Germinal center (tissue), 1 donor: ENCODE results near the gene CLDN3.
"Not testable (repeated sequence)": the region's sequence is repeated elsewhere in the genome, so short reads cannot be mapped to it uniquely, and the experiment has no call there.

ENCODE experiments used
- DNase-seq: peaks from one replicate; pipeline ENCODE4 v3.0.0; 2012; ENCODE audit warnings: mixed read lengths, low spot score

The CLDN3 gene, protein sequence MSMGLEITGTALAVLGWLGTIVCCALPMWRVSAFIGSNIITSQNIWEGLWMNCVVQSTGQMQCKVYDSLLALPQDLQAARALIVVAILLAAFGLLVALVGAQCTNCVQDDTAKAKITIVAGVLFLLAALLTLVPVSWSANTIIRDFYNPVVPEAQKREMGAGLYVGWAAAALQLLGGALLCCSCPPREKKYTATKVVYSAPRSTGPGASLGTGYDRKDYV

DNA sequence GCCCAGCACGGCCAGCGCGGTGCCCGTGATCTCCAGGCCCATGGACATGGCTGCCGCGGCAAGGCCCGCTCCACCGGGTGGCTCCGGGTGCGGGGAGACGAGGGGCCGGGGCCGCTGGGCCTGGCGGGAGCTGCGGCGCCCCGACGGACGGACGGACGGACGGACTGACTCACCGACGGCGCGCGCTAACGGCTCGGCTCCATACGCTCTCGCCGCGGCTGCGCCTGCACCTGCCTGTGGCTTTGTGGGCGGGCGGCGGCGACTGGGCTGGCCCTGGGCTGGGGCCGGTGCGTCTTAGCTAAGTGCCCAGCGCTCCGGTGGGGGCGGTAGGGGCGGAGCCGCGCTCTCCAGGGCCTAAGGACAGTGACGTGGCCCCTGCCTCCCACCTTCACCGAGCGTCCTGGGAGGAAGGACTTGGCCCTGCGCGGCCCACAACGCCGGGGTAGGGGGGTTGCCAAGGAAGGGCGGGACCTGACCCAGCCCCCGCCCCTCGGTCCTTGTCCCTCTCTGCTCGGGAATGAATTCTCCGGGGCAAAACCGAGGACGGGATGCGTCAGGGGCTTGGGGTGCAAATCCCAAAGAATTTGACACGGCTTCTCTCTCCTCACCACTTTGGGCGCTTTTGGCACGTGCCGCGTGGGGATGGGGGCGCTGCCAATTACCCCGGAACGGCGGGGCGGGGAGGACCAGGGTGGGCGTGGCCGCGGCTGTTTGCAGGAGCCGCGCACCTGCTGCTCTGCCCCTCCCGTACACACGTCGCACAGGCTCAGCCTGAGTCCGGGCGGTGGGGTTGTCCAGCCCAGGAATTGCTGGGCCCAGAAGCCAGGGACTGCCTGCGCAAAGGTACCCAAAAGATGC is at the start of gene CLDN3:
CLDN3 (minus strand) TSS at position 269 of the 858 bp plus-strand sequence; CDS start at position 48, 221 bp downstream.
- DNase-seq = peak; percentile 26

DNA sequence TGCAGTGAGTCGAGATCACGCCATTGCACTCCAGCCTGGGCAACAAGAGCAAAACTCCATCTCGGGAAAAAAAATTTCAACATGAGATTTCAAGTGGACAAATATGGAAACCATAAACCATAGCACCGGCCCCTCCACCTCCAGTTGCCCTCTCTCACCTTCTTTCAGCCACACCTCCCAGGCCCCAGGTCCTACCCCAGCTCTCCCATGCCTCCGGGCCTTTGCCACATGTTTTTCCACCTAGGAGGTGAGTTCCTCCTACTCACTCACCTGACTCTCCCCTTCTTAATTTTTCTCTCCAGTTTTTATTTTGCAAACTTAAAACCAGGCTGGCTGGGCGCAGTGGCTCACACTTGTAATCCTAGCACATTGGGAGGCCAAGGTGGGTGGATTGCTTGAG is 47.1 kb upstream of the CLDN3 start:
- no peak for DNase-seq

DNA sequence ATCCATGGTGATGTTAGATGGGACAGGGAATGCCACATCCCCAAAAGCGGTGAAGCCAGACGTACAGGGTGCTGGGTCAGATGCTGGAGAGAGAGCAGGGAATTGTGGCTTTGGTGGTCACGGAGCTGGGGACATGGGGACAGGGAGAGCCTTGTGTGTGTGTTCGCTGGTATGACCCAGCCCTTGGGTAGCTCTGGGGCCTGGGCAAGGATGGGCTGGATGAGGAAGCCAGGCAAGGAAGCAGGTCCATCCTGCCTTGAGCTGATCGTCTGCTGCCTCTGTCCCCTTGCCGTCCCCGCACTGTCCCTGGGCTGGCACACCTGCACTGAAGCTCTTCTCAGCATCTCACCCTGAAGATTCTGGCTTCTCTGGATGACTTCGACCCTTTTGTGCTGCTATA is 45.4 kb upstream of the CLDN3 start:
- no peak for DNase-seq

DNA sequence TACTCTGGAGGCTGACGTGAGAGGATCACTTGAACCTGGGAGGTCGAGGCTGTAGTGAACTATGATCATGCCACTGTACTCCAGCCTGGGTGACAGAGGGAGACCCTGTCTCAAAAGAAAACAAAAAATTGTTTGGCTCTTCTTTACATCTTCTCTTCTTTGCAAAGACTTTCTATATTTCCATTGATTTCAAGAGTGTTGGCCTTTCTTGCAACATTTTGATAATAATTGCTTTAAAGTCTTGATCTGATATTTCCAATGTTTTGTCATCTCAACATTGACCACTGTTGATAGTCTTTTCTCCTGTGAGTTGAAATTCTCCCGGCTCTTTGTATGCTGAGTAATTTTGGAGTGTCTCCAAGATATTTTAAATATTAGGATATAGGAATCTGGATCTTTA is 42.9 kb upstream of the CLDN3 start:
- no peak for DNase-seq

DNA sequence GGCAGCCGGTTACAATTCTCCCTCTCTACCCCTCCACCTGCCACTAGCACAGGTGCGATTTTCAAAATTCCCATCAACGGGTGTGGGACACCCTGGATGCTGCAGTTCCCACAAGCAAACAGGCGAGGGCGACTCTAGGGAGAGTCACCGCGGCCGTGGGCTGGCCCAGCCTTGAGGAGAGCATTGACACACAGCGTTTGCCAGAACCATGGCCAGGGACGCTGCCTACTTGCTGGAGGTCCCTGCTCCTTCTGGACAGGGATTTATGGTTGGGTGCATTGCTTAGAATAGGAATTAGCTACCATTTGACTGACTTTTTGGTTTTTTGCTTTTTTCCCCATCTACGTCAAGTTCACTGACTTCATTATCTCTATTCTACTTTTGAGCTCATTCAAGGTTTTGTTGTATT is 41.7 kb upstream of the CLDN3 start:
- DNase-seq = peak; percentile 70

DNA sequence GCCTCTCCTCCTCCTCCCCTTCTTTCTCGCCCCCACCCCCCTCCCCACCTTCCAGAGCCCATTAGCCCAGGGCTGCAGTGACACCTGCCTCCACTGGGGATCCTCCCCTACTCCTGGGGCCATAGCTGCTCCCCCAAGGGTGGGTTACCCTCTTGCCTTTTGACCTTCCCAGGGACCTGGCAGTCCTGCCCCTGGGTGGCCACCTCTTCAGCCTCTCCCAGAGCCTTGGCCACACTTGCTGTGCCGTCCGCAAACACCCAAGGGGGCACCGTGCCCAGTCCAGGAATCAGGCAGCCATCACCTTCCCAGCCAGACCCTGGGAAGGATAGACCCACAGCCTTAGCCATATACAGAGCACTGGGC is 40.9 kb upstream of the CLDN3 start:
- DNase-seq = no peak

DNA sequence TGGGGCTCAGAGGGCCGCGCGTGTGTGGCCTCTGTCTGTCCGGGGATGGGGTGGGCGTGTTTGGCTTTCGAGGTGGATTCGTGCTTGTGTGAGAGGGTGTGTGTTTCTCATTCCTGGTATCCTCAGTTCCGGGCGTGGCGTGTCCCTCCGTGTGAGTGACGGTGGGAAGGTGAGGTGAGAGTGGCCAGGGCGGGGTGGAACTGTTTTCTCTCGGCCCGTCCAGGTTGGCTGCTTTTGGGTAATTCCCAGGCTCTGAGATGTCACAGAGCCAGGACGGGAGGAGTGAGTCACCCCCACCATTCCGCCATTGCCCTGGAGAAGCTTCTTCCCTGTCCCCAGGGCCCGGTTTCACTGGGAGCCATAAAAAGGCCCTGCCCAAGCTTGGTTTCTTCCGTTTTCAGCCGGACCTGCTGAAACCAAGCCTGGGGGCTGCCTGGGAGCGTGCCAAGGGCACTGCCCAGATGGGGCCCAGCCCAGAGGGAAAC is 39.4 kb upstream of the CLDN3 start:
- DNase-seq = no peak

DNA sequence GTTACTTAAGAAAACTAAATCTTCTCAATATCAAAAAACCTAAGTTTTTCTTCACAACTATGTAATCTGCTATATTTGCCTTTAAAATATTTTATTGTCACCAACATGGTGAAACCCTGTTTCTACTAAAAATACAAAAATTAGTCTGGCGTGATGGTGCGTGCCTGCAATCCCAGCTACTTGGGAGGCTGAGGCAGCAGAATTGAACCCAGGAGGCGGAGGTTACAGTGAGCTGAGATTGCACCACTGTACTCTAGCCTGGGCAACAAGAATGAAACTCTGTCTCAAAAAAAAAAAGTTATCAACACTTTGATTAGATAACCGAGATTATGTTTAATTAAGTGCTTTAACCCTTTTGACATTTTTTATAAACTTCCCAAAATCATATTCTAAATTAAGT is 32.4 kb upstream of the CLDN3 start:
- no peak for DNase-seq

DNA sequence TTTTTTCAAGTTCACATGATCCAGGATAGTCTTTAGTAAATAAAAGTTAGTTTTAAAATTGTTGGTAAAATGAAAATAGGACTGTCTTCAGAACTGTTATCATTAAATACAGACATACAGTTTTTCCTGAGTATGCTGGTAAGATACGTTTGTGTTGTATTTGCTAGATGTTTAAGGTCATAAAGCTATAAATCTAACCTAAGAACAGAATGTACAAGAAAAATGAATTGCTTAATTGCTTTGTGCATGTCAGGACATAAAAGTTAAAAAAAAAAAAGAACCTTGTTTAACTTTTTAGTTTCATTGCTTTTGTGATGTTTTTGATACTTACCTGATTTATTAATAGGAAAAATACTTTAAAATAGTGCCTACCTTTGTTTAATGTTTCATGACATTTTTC is 31.5 kb upstream of the CLDN3 start:
- no peak for DNase-seq

DNA sequence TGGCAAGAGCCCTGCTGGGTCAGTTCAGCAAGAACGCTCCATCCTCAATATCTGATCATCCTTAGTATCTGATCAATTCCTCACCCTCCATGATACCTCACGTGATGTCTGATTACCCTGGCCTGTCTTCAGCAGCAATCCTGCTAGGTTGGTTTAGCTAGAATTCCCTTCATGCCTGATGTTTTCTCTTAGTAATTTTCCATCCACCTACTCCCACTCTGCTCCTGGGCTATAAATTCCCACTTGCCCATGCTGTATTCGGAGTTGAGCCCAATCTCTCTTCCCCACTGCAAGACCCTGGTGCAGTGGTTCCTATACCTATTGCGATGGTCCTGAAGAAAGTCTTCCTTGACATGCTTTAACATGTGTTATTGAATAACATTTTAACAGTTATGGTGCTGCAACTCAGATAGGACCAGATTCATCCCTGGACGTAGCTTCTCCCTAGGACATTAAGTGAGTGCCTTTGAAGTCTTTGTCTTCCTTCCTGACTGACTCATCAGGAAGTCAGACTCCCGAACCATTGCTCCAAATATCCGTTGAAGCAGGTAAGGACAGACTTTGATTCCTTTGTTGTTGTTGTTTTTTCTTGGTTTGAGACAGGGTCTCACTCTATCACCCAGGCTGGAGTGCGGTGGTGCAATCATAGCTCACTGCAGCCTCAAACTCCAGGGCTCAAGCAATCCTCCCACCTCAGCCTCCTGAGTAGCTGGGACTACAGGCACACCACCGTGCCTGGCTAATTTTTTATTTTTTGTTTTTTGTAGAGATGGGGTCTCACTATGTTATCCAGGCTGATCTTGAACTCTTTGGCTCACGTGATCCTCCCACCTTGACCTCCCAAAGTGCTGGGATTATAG is 29.4 kb upstream of the CLDN3 start:
- DNase-seq = no peak

DNA sequence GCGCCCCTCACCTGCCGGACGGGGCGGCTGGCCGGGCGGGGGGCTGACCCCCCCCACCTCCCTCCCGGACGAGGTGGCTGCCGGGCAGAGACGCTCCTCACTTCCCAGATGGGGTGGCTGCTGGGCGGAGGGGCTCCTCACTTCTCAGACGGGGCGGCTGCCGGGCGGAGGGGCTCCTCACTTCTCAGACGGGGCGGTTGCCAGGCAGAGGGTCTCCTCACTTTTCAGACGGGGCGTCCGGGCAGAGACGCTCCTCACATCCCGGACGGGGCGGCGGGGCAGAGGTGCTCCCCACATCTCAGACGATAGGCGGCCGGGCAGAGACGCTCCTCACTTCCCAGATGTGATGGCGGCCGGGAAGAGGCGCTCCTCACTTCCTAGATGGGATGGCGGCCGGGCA is 27.1 kb upstream of the CLDN3 start:
- DNase-seq = not testable (repeated sequence)

DNA sequence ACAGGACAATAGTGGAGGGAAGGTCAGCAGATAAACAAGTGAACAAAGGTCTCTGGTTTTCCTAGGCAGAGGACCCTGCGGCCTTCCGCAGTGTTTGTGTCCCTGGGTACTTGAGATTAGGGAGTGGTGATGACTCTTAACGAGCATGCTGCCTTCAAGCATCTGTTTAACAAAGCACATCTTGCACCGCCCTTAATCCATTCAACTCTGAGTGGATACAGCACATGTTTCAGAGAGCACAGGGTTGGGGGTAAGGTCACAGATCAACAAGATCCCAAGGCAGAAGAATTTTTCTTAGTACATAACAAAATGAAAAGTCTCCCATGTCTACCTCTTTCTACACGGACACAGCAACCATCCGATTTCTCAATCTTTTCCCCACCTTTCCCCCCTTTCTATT is 26.6 kb upstream of the CLDN3 start:
- DNase-seq = not testable (repeated sequence)

DNA sequence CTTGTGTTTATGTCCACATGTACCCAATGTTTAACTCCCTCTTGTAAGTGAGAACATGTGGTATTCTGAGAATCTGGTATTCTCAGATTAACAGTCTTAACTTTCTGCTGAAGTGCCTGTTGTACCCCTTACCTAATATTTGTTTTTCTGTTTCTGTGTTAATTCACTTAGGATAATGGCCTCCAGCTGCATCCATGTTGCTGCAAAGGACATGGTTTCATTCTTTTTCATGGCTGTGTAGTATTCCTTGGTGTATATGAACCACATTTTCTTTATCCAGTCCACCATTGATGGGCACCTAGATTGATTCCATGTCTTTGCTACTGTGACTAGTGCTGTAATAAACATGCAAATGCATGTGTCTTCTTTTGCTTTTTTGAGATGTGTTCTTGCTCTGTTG is 25.1 kb upstream of the CLDN3 start:
- DNase-seq = not testable (repeated sequence)

DNA sequence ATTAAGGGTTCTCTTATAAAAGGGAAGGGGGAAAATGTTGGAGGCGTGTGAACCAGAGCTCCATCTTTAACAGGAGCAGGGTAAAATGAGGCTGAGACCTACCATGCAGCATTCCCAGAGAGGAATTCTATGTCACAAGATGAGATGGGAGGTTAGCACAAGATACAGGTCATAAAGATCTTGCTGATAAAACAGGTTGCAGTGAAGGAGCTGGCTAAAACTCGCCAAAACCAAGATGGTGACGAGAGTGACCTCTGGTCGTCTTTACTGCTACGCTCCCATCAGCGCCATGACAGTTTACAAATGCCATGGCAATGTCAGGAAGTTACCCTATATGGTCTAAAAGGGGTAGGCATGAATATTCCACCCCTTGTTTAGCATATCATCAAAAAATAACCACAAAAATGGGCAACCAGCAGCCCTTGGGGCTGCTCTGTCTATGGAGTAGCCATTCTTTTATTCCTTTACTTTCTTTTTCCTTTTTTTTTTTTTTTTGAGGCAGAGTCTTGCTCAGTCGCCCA is 21.2 kb upstream of the CLDN3 start:
- DNase-seq = not testable (repeated sequence)

DNA sequence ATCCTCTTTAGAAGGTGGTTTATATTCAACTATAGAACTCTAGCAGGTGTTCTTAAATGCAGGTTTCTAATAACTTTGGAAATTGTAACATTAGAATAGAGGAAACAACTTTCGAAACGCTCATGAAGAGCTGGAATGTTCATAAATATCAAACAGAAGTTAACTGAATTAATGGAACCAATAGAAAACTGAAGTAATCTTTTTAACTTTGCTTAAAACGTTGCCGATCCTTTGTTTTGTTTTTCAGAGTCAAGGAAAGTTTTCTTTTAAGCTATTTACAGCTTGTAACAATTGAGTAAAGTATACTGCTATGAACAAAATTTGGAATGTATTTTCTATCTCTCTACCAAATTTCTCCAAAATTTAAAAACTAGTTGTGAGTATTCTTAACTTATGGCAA is 19.0 kb upstream of the CLDN3 start:
- DNase-seq = no peak

DNA sequence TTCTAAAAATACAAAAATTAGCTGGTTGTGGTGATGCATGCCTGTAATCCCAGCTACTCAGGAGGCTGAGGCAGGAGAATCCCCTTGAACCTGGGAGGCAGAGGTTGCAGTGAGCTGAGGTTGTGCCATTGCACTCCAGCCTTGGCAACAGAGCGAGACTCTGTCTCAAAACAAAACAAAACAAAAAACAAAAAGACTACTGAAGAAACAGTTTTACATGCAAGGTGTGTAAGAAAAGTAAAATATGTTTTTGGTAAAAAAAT is 17.6 kb upstream of the CLDN3 start:
- not testable (repeated sequence) for DNase-seq

DNA sequence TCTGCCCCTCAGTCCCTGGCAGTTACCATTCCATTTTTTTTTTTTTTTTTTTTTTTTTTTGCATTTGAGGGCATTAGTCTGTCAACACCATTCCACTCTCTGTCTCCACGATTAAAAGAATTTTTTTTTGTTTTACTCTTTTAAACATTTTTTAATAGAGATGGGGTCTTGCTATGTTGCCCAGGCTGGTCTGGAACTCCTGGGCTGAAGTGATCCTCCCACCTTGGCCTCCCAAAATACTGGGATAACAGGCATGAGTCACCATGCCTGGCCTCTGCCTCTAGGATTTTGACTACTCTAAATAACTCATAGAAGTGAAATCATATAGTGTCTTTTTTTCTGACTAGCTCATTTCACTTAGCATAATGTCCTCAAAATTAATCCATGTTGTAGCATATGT is 16.5 kb upstream of the CLDN3 start:
- DNase-seq = no peak

DNA sequence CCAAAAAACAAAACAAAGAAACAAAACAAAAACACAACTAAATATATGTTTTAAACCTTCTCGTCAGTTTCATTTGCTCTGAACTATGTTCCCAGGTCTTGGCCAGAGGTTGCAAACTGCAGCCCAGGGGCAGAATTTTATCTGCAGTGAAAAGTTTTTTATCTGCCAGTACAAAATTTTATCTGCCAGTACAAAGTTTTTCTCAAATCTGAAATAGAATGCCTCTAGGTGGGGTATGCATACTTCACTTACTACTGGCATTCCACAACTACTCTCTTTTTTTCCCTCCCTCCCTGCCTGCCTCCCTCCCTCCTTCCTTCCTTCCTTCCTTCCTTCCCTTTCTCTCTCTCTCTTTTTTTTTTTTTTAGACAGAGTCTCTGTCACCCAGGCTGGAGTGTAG is 9.4 kb upstream of the CLDN3 start:
- no peak for DNase-seq

DNA sequence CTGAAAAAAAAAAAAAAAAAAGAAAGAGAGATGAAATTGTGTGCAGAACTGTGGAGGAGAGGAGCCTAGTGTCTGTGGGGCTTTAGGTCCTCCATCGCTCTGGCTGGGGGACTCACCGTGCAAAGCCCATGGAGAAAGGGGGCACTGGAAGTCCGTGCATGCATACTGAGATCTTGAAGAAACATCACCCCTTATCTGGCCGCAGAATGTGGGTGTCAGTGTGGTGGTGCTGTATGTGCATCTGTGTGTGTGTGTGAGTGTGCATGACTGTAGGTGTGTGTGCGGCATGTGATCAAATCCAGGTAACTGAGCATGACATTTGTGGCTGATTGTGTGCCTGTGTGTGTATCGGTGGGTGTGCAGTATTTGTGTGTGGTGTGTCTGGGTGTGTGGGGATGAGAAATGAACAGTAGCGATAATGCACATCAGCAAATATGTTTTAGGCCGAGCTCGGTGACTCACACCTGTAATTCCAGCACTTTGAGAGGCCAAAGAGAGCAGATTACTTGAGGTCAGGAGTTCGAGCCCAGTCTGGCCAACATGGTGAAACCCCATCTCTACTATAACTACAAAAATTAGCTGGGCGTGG is 8.8 kb upstream of the CLDN3 start:
- DNase-seq = no peak

DNA sequence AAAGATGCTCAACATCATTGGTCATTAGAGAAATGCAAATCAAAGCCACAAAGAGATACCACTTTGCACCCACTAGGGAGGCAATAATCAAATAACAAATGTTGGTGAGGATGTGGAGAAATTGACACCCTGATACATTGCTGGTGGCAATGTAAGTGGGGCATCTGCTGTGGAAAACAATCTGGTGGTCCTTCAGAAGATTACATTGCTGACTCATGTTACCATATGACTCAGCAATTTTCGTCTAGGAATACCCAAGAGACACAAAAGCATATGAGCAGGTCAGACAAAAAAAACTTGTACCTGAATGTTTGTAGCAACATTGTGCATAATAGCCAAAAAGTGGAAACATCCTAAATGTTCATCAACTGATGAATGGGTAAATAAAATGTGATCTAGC is 4.9 kb upstream of the CLDN3 start:
- no peak for DNase-seq

DNA sequence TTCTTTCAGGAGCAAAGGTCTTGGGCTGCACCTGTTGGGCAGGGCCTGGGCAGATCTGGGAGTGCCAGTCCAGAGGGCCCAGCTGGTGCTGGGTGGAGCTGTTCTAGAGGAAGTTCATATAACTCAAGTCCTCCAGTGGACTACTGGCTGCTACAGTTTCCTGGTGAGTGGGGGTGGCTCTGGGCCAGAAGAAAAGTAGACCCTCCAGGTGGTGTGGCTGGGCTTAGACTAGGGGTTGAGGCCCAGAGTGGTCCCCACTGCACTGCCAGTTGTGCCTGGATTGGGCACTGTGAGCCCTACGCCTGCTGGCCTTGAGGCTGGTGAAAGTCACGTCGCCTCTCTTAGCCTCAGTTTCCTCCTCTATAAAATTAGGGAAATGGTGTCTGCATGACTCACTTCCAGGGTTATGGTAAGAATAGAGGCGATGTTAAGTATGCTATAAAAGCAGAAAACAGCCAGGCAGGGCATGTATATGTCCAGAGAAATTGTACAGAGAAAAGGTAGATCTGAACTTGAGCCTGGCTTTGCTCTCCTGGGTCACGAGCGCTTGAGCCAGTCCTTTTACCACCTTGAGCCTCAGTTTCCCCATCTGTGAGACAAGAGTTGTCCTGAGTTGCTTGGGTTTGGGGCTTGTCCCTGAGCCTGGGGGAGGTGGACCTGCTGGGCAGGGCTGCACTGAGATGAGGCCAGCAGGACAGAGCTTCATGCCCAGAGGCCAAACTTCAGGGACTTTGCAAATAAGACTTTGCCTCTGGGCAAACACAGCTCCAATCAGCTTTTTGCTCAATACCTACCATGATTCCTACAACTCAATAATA is 3.8 kb upstream of the CLDN3 start:
- no peak for DNase-seq
